Stimulated activated naive CD4-positive, alpha-beta T cell (primary cell): Measurements from ENCODE around the gene CCDC57.
A peak's percentile ranks its signal among the peaks of the same experiment; 100 is the strongest.

ENCODE experiments used
- DNase-seq, 6 experiments: peaks; one replicate each; lab custom pipeline; 2025; lab: John Stamatoyannopoulos, UW

Gene CCDC57

GRCh38 chr17:82246040-82246364 lies 33.4 kb upstream of the CCDC57 start:
- no peak for DNase-seq

- no peak for DNase-seq
Observed at GRCh38 chr17:82245134-82246039, 32.7 kb upstream of the CCDC57 start.

GRCh38 chr17:82244413-82245133 lies 31.9 kb upstream of the CCDC57 start:
- peak in 3 of 6 experiments; percentile 9 to 19 (median 17) for DNase-seq

DNA sequence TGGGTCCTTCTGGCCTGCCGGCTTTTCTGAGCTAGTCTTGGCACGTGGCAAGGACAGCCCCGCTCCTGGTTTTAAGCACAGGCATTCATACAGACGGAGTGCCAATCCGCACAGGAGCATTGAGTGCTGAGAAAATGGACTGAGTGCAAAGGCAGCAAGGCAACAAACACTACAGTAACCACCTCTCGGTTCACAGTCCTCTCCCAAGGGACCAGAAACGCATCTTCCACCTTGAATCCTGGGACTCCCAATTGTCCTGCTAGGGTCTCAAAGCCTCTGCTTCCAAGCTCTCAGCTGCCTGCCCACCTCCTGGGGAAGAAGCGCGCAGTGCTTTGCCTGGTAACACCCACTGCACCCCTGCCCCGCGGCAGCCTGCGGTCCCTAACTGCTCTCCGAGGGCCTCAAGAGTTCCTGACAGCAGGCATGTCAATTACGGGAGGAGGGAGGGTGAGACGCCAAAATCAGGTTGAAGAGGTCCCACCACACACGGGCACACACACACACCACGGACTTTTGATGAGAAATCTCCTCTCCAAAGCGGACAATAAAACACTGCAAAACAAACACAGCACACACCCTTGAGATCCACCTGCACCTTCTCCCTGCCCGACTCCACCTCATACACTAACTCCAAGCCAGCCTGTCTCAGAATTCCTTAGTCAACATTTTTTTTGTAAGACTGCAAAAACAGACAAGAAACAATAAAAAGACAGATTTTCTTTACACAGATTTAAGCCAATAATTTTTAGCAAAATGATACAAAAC lies 31.2 kb upstream of the CCDC57 start:
- DNase-seq, result no peak

DNA sequence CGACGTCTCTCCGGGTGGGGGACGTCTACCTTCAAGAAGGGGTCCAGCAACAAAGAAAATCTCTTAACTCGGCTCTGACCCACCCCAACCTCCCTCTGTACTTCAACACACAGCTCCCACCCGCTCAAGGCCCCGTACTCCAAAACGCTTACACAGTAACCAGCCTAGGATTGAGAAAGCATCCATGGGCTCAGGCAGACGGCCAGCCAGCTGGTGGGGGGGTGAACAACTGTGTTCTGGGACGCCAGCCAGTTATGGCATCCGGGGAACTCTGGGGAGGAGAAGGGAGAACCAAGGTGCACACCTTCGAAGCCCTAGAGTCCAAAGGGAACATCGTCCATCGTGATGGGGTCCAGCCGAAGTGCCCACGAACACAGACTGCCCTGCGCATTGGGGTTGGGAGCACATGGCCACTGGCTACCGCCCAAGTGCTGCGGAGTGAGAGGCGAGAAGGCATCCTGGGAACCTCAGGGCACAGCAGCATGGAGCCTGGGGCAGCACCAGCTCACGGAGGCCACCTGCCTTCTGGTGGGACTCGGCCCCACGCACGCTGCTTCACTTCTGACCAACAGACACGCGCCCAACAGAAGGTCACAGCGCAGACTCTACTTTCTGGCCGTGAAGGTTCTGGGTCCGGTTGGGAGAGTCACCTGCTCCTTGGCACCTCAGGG lies 30.5 kb upstream of the CCDC57 start:
- no peak for DNase-seq

DNA sequence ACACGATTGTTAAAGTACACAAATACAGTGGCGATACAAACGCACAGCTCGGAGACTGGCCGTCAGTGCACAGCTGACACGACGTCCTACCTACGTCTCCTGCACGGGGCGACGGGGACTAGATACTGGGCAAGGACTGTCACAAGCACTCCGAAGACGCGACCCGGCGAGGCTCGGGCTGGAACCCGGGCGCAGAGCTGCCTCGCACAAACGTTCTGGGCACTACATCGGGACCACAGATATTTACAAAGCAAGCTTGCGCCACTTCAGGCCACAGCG lies 30.0 kb upstream of the CCDC57 start:
- DNase-seq, result no peak

- no peak for DNase-seq
Observed at GRCh38 chr17:82241926-82242697, 29.5 kb upstream of the CCDC57 start.

GRCh38 chr17:82241183-82241925 lies 28.7 kb upstream of the CCDC57 start:
- peak in 1 of 6 experiments; percentile 7 for DNase-seq

DNA sequence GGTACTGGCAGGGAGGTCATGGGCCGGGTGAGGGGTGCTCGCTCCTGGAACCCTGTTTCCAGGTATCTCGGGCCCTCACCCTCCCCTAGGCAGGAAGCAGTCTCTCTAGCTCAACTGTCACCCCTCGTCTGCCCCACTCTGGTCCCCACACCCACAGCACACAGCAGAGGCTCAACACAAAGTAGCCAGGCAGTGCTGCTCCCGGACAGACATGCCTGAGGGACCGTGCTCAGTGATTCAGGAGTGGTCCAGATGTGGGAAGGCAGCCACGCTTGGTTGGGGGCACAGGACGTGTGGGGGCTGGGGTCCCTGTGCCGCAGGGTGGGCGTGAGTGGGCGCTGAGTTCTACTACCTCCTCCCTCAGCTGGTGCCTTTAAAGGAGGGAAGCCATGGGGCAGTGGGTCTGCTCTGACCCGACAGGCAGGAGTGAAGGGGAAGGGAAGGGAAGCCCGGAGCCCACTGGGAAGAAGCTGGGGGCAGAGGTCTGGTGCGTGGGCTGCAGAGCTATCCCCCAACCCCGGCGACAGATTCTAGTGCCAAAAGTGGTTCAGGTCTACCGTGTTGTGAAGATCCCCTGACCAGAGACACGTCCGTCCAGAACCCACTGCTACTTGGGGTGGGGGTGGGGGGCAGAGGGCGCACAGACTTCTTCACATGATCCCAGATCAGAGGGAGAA lies 28.0 kb upstream of the CCDC57 start:
- no peak for DNase-seq

DNA sequence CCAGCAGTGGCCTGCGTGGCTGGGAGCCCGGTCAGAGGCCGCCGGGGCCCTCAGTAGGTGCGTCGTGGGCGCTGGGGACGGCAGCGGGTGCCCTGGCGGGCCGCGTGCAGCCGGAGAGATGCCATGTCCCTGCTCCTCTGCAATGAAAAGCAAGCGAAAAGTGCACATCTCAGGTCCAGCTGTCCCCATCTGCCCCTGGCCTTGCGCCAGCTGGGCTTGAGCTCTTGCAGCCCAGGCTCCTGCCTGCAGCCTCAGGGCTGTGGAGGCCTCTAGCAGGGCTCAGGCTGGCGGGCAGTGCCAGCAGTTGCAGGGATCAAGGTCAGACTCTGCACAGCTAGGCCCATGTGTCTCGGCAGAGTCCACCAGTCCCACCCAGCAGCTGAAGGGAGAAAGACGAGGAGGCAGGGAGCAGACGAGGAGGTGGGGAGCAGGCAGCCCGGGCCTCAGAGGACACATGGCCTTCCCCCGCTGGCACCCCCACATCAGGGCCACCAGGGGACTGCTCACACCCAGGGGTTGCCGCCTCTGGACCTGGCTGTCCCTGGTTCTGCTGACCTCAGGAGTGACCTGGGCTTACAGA lies 27.4 kb upstream of the CCDC57 start:
- DNase-seq, result no peak

DNA sequence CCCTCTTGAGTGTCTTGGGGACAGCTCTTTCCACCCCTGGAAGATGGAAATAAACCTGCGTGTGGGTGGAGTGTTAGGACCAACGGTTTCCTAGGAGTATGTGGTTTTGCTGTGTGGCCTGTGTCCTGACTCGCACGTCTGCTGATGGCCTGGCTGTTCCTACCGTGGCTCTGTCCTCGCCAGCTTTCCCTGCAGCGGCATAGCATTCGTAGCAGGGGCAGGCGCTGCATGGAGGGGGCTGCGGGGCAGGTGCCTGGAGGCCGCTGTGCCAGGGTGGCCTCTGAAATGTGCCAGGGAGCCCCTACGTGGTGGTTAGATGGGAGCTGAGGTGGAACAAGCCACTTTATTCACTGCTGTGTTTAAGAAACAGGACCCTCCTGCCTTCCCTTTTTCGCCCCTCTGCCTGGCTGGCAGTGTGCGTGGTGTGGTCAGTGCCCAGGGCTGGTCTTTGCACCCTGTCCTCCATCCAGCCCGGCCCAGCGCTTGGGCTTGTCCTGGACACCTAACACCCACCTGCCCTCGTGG lies 26.8 kb upstream of the CCDC57 start:
- no peak for DNase-seq

DNA sequence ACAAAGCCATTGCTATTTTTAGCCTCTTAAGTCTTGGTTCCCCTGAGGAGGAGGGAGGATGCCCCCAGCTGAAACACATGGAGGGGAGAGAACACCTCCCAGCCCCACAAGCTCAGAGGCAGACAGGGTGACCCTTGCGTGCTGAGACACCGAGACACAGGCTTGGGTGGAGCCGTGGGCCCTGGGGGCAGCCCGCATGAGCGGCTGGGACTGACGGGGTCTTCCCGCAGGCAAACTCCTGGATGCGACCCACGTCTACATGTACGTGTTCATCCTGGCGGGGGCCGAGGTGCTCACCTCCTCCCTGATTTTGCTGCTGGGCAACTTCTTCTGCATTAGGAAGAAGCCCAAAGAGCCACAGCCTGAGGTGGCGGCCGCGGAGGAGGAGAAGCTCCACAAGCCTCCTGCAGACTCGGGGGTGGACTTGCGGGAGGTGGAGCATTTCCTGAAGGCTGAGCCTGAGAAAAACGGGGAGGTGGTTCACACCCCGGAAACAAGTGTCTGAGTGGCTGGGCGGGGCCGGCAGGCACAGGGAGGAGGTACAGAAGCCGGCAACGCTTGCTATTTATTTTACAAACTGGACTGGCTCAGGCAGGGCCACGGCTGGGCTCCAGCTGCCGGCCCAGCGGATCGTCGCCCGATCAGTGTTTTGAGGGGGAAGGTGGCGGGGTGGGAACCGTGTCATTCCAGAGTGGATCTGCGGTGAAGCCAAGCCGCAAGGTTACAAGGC lies 26.0 kb upstream of the CCDC57 start:
- DNase-seq, result peak; percentile 46 to 68 (median 54)

- DNase-seq, result no peak
Observed at GRCh38 chr17:82237746-82238471, 25.3 kb upstream of the CCDC57 start.

DNA sequence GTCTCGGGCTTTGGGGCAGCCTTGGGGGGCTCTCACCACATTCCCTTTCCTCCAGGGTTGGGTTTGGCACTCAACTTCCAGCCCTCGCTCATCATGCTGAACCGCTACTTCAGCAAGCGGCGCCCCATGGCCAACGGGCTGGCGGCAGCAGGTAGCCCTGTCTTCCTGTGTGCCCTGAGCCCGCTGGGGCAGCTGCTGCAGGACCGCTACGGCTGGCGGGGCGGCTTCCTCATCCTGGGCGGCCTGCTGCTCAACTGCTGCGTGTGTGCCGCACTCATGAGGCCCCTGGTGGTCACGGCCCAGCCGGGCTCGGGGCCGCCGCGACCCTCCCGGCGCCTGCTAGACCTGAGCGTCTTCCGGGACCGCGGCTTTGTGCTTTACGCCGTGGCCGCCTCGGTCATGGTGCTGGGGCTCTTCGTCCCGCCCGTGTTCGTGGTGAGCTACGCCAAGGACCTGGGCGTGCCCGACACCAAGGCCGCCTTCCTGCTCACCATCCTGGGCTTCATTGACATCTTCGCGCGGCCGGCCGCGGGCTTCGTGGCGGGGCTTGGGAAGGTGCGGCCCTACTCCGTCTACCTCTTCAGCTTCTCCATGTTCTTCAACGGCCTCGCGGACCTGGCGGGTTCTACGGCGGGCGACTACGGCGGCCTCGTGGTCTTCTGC lies 24.6 kb upstream of the CCDC57 start:
- DNase-seq, result no peak

GRCh38 chr17:82236142-82236971 lies 23.7 kb upstream of the CCDC57 start:
- DNase-seq, result peak; percentile 42 to 82 (median 59)

- no peak for DNase-seq
Observed at GRCh38 chr17:82235775-82236141, 23.1 kb upstream of the CCDC57 start.
